Peyer's patch (tissue), 4 donors: ENCODE measurements around the gene PRSS56.

Source experiments
- POLR2A ChIP-seq, 2 donors: fragments of 450-650 bp; IDR thresholded peaks; one replicate each; pipeline ENCODE4 v1.5.1; 2017; ENCODE audit warnings: antibody characterized with exemption in 2 of 2, mild to moderate bottlenecking in 2 of 2, moderate library complexity in 2 of 2
- TF ChIP-seq, protein P1 (sequence below), 6 experiments: fragments of 450-650 bp in 4 of 6; fragments of 200-600 bp in 2 of 6; sonication (generic) in 1 of 6; IDR thresholded peaks; one replicate each; pipeline ENCODE4 v1.5.1; 2017 to 2019; ENCODE audit warnings: antibody characterized with exemption in 6 of 6, mild to moderate bottlenecking in 3 of 6, moderate library complexity in 1 of 6

DNA sequence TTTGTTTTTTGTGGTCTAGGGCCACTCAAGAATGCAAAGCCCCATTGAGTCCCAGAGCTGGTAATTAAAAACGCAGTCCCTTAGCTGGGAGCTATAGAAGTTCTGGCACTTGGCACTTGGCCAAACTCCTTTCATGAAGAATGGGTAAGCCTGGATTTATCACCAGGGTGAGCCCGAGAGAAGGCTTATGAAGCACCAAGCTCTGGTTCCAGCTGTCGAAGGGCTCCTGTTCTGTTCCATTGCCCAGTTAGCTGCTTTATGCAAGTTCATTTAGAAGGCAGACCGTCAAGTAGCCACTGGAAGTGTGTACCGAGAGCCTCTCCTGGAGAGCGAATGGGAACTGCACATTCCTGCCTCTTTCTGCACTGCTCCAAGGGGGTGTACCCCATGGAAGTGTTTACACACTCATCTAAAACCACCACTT lies 46.7 kb upstream of the PRSS56 start:
- TF ChIP-seq, protein P1, sequence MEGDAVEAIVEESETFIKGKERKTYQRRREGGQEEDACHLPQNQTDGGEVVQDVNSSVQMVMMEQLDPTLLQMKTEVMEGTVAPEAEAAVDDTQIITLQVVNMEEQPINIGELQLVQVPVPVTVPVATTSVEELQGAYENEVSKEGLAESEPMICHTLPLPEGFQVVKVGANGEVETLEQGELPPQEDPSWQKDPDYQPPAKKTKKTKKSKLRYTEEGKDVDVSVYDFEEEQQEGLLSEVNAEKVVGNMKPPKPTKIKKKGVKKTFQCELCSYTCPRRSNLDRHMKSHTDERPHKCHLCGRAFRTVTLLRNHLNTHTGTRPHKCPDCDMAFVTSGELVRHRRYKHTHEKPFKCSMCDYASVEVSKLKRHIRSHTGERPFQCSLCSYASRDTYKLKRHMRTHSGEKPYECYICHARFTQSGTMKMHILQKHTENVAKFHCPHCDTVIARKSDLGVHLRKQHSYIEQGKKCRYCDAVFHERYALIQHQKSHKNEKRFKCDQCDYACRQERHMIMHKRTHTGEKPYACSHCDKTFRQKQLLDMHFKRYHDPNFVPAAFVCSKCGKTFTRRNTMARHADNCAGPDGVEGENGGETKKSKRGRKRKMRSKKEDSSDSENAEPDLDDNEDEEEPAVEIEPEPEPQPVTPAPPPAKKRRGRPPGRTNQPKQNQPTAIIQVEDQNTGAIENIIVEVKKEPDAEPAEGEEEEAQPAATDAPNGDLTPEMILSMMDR (IDR thresholded peaks at IDR 0.05): no peak
- no peak for TF ChIP-seq POLR2A (IDR thresholded peaks at IDR 0.05)
